Hematopoietic multipotent progenitor cell (in vitro differentiated cells): ENCODE measurements around the gene C9orf78. TPM values are rescaled to one million over a fixed set of nuclear protein-coding genes. Genes with fewer than 3 reads are reported as not detected.
"Not testable (repeated sequence)": the region's sequence is repeated elsewhere in the genome, so short reads cannot be mapped to it uniquely, and the experiment has no call there.

Experiments used
- DNase-seq, 3 donors: peaks; one replicate each; pipeline ENCODE4 v3.0.0-alpha.2; 2011 to 2015; ENCODE audit warnings: low read depth in 2 of 3, low spot score in 2 of 3
- total RNA-seq: library from RNA; depleted of rRNA; stranded (reverse); fragments of >200 nt; gene quantifications from one replicate; pipeline ENCODE4 v1.2.3, GENCODE V29; 2012

The C9orf78 gene
- total RNA-seq, 1 donor = 19.4 TPM

DNA sequence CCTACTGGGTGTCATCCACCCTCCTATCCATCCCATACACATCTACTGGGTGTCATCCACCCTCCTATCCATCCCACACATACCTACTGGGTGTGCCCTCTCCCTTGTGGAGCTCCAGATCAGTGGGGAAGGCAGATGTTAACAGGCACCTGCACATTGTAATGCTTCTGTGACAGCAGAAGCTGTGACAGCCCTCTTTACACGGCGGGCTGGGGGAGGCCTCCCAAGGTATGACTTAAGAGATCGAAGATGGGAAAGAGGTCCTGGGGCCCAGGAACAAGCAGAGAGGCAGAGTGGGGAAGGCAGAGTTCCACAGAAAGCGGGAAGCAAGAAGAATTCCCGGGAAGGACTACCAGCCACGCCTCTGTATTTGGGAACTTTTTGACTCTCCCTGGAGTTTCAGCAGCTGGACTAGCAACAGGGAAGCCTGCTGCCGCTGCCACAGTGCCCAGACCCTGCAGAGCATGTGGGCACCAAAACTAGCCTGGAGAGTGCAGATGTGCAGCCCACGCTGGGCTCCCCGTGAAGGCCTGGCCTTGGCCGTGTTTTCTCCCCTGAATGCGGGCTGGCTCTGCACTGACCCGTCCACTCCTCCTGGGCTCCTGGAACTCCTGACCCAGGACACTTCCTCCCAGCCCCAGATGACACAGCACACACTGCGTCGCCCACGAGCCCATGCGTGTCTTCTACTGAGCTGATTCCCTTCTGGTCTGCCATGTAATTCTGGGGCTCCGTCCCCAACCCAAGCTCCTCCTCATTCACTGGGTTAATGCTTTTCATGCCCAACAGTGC is 20.4 kb downstream of the C9orf78 start:
- no peak for DNase-seq

- no peak for DNase-seq
Measured at GRCh38 chr9:129813661-129814060, 21.4 kb downstream of the C9orf78 start.

GRCh38 chr9:129812385-129812784 is 22.7 kb downstream of the C9orf78 start:
- no peak for DNase-seq

DNA sequence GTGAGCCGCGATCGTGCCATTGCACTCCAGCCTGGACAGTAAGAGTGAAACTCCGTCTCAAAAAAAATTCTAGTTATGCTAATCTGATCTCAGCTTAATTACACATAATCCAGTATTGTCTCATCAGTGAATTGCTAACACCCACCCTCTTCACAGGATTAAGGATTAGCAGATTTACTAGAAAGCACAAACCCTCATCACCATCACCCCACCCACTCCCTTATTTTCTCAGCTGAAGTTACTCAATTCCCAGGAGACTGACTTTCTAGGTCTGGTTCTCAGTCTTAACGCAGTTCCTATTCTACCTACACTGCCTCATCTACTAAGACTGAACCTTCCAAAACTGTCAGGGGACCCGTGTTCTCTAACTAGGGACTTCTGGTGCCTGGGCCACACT is 23.1 kb downstream of the C9orf78 start:
- DNase-seq = no peak

- DNase-seq = no peak
Measured at GRCh38 chr9:129810788-129811187, 24.3 kb downstream of the C9orf78 start.

- DNase-seq = no peak
Measured at GRCh38 chr9:129810116-129810515, 25.0 kb downstream of the C9orf78 start.

- no peak for DNase-seq
Measured at GRCh38 chr9:129809346-129809745, 25.7 kb downstream of the C9orf78 start.

- DNase-seq = no peak
Measured at GRCh38 chr9:129806061-129806460, 29.0 kb downstream of the C9orf78 start.

DNA sequence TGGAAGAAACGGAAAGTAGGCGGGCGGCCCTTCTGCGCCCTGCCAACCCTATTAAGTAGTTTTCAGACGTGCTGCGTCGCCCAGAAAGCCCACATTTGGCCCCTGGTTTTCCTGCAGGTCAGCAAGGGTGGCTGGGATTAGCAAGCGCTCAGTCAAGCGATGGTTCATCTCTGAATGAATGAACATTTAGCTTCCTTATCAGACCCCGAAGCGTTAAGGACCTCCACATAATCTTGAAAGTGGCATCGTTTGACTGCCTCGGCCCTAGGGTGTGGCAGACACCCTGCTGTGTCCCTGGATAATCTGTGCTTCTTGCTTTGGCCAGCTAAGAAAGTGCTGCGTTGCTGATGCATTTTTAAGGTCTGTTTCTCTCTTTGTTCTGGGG is 31.4 kb downstream of the C9orf78 start:
- DNase-seq = no peak

- peak; percentile 84 to 98 (median 96) for DNase-seq
Measured at GRCh38 chr9:129802833-129803675, 32.0 kb downstream of the C9orf78 start, which contains the start of gene TOR1B. TOR1B (plus strand) TSS chr9:129803184; CDS start chr9:129803213, 29 bp downstream.

GRCh38 chr9:129801504-129801903 is 33.6 kb downstream of the C9orf78 start:
- DNase-seq = no peak

GRCh38 chr9:129798973-129799372 is 36.1 kb downstream of the C9orf78 start:
- DNase-seq = no peak

GRCh38 chr9:129796029-129796428 is 39.0 kb downstream of the C9orf78 start:
- not testable (repeated sequence) for DNase-seq

GRCh38 chr9:129794549-129794948 is 40.5 kb downstream of the C9orf78 start:
- no peak for DNase-seq

- DNase-seq = no peak
Measured at GRCh38 chr9:129786481-129786880, 48.6 kb downstream of the C9orf78 start.

GRCh38 chr9:129785866-129786265 is 49.2 kb downstream of the C9orf78 start:
- DNase-seq = no peak

DNA sequence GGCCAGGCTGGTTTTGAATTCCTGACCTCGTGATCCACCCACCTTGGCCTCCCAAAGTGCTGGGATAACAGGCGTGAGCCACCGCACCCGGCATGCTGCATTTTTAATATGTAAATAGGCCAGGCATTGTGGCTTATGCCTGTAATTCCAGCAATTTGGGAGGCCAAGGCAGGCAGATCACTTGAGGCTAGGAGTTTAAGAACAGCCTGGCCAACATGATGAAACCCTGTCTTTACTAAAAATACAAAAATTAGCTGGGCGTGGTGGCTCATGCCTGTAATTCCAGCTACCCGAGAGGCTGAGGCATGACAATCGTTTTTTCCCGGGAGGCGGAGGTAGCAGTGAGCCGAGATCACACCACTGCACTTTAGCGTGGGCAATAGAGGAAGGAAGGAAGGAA is 50.1 kb downstream of the C9orf78 start:
- not testable (repeated sequence) for DNase-seq

- DNase-seq = peak; percentile 47 to 88 (median 68)
Measured at GRCh38 chr9:129783516-129784361, 51.3 kb downstream of the C9orf78 start.

GRCh38 chr9:129781981-129782380 is 53.1 kb downstream of the C9orf78 start:
- no peak for DNase-seq

DNA sequence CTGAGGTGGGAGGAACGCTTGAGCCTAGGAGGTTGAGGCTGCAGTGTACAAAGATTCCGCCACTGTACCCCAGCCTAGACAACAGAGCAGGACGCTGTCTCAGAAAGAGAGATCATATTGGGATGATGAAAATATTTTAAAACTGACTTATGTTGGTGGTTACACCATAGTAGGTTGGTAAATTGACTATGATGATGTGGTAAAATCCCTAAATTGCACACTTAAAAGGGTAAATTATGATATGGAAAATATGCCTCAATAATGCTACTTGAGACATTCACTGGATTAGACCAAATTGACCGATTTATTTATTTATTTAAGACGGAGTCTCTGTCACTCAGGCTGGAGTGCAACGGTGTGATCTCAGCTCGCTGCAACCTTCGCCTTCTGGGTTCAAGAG is 53.9 kb downstream of the C9orf78 start:
- no peak for DNase-seq
